HepG2 (cell line): Measurements from ENCODE around the gene EVA1A. TPM values are rescaled to one million over a fixed set of nuclear protein-coding genes. Genes with fewer than 3 reads are reported as not detected.

Experiments used
- ATAC-seq: fragments of 200-7000 bp; cut with Tn5 transposase; 3 replicates; pipeline ENCODE4 v1.9.1; 2020; ENCODE audit warnings: mild to moderate bottlenecking, moderate library complexity
- BruUV-seq: library from RNA; stranded (reverse); fragments of 400-500 nt; replicated peaks from 2 replicates; lab custom pipeline; 2021; lab: Mats Ljungman, UMichigan
- CTCF ChIA-PET: fragments of 300-600 bp; formaldehyde crosslinking; extraction: SDS; loops from one replicate; lab custom pipeline; 2021; ENCODE audit warnings: low total read pairs, inconsistent platforms, low intra/inter-chr PET ratio; lab: Yijun Ruan, JAX
- POLR2A ChIA-PET: fragments of 350-600 bp; sonication (Branson Sonifier 250); formaldehyde crosslinking; loops from one replicate; lab custom pipeline; 2020; ENCODE audit warnings: antibody characterized with exemption, inconsistent platforms; lab: Yijun Ruan, JAX
- DNase-seq: peaks from one replicate; pipeline ENCODE4 v3.0.0-alpha.2; 2015; ENCODE audit warnings: low spot score
- FAIRE-seq: peaks from 3 replicates; lab custom pipeline; 2011; peaks lifted over from hg19 to GRCh38; lab: Jason Lieb, UNC
- H2AFZ ChIP-seq: one replicate; pipeline ENCODE4 v1.6.1; 2011; ENCODE audit warnings: low read length, inconsistent platforms
- H3K27ac ChIP-seq: fragments of 300-600 bp; 3 replicates; pipeline ENCODE4 v1.8.0; 2011; ENCODE audit warnings: mixed run types, mild to moderate bottlenecking, mixed read lengths, low read length, inconsistent platforms; ENCODE audit not compliant: insufficient read depth; ENCODE audit errors: extremely low read length
- H3K27me3 ChIP-seq, 2 experiments: fragments of 200-600 bp in 1 of 2; 2 replicates in 1 of 2; 3 replicates in 1 of 2; pipeline versions ENCODE4 v1.6.0 to v1.8.0; 2011; ENCODE audit warnings: low read length in 2 of 2, mild to moderate bottlenecking in 2 of 2, moderate library complexity in 2 of 2, inconsistent platforms in 1 of 2; ENCODE audit not compliant: insufficient read depth in 2 of 2, control insufficient read depth in 1 of 2
- H3K36me3 ChIP-seq, 2 experiments: fragments of 200-600 bp in 1 of 2; replicated peaks in 1 of 2; 2 replicates in 1 of 2; 3 replicates in 1 of 2; pipeline versions ENCODE4 v1.5.1 to v1.8.0; 2011; ENCODE audit warnings: low read length in 2 of 2, inconsistent platforms in 1 of 2; ENCODE audit not compliant: insufficient read depth in 2 of 2, control insufficient read depth in 1 of 2
- H3K4me1 ChIP-seq: 2 replicates; pipeline ENCODE4 v1.5.1; 2012; ENCODE audit warnings: low read length, inconsistent platforms; ENCODE audit not compliant: insufficient read depth
- H3K4me2 ChIP-seq: 2 replicates; pipeline ENCODE4 v1.6.0; 2011; ENCODE audit warnings: low read depth, low read length, inconsistent platforms
- H3K4me3 ChIP-seq, 3 experiments: fragments of 200-600 bp in 1 of 3; sonication (generic), shearing (Covaris generic) in 1 of 3; replicated peaks in 1 of 3; 2 replicates each; pipeline ENCODE4 v1.5.1; 2011 to 2016; ENCODE audit warnings: low read length in 3 of 3, inconsistent platforms in 2 of 3, low read depth in 2 of 3, mild to moderate bottlenecking in 2 of 3, control low read depth in 1 of 3, mixed read lengths in 1 of 3; ENCODE audit not compliant: insufficient read depth in 1 of 3
- H3K79me2 ChIP-seq: one replicate; pipeline ENCODE4 v1.6.1; 2011; ENCODE audit warnings: low read length, inconsistent platforms; ENCODE audit not compliant: insufficient read depth
- H3K9ac ChIP-seq: 2 replicates; pipeline ENCODE4 v1.6.0; 2011; ENCODE audit warnings: mild to moderate bottlenecking, low read depth, low read length, inconsistent platforms; ENCODE audit not compliant: insufficient read depth
- H3K9me3 ChIP-seq: 2 replicates; pipeline ENCODE4 v1.5.1; 2012; ENCODE audit warnings: mild to moderate bottlenecking, low read length
- H4K20me1 ChIP-seq: 2 replicates; pipeline ENCODE4 v1.6.0; 2011; ENCODE audit warnings: inconsistent platforms, mild to moderate bottlenecking, low read length, moderate library complexity; ENCODE audit not compliant: insufficient read depth
- BHLHE40 ChIP-seq: IDR thresholded peaks from 2 replicates; pipeline ENCODE4 v1.6.1; 2011; ENCODE audit warnings: low read length, improper control_type of control experiment
- CCAR2 ChIP-seq: fragments of 200-400 bp; formaldehyde crosslinking; optimal IDR thresholded peaks from 2 replicates; pipeline ENCODE3; 2018; ENCODE audit warnings: low read depth, mild to moderate bottlenecking, low read length, moderate library complexity
- LCORL ChIP-seq, 2 experiments: fragments of 450-650 bp in 1 of 2; sonication (generic) in 1 of 2; formaldehyde crosslinking in 1 of 2; IDR thresholded peaks; 2 replicates each; pipeline versions ENCODE4 v1.5.0 to v1.6.1; 2017 to 2020; ENCODE audit warnings: antibody characterized with exemption in 1 of 2, missing genetic modification reagents in 1 of 2
- NKX3-1 ChIP-seq: sonication (generic); formaldehyde crosslinking; IDR thresholded peaks from 2 replicates; pipeline ENCODE4 v1.5.0; 2020; ENCODE audit warnings: missing genetic modification reagents
- RBM22 ChIP-seq: fragments of 200-400 bp; formaldehyde crosslinking; optimal IDR thresholded peaks from 2 replicates; pipeline ENCODE3; 2017; ENCODE audit warnings: mild to moderate bottlenecking, low read length, moderate library complexity
- SALL1 ChIP-seq: sonication (generic); formaldehyde crosslinking; IDR thresholded peaks from 2 replicates; pipeline ENCODE4 v1.8.0; 2022; ENCODE audit warnings: mild to moderate bottlenecking, missing genetic modification reagents
- SSRP1 ChIP-seq: IDR thresholded peaks from 2 replicates; pipeline ENCODE4 v1.6.1; 2016; ENCODE audit warnings: control low read depth
- TGIF2 ChIP-seq: IDR thresholded peaks from 2 replicates; pipeline ENCODE4 v1.6.1; 2016; ENCODE audit warnings: control low read depth, missing compliant biosample characterization
- ZFAT ChIP-seq: sonication (generic); formaldehyde crosslinking; conservative IDR thresholded peaks from 2 replicates; pipeline ENCODE4 v1.8.1; 2023; ENCODE audit warnings: missing genetic modification reagents, inconsistent platforms
- ZIK1 ChIP-seq: sonication (generic); formaldehyde crosslinking; IDR thresholded peaks from 2 replicates; pipeline ENCODE4 v1.5.0; 2020; ENCODE audit warnings: mild to moderate bottlenecking, low read depth, missing genetic modification reagents, borderline replicate concordance
- ZMYM3 ChIP-seq: sonication (generic); formaldehyde crosslinking; IDR thresholded peaks from 2 replicates; pipeline ENCODE4 v1.5.1; 2020; ENCODE audit warnings: mild to moderate bottlenecking, missing genetic modification reagents
- ZNF441 ChIP-seq: sonication (generic); formaldehyde crosslinking; IDR thresholded peaks from 2 replicates; pipeline ENCODE4 v1.7.0; 2021; ENCODE audit warnings: missing genetic modification reagents, borderline replicate concordance
- ZNF660 ChIP-seq: sonication (generic); formaldehyde crosslinking; IDR thresholded peaks from 2 replicates; pipeline ENCODE4 v1.5.1; 2020; ENCODE audit warnings: mild to moderate bottlenecking, low read depth, missing genetic modification reagents, borderline replicate concordance
- WGBS: methylation state at CpG from one replicate; pipeline ENCODE4 v1.1.6; 2017; ENCODE audit warnings: low lambda C conversion rate; 5-methylcytosine and 5-hydroxymethylcytosine counted together
- in situ Hi-C: cut with HindIII; loops from 2 replicates; pipeline ENCODE4 v1.10.0; 2017; ENCODE audit warnings: low pct_unique_long_range_greater_than_20kb; ENCODE audit not compliant: extremely low pct_ligation_motif_present
- intact Hi-C: fragments of 100-400 bp; cut with micrococcal nuclease; formaldehyde crosslinking; loops from one replicate; pipeline ENCODE4 v1.10.0; 2022; ENCODE audit not compliant: unreplicated experiment
- polyA plus RNA-seq, 8 experiments: library from polyadenylated mRNA; depleted of rRNA in 3 of 8; stranded (reverse) in 7 of 8; unstranded in 1 of 8; fragments of >200 nt; fragmentation: Illumina TruSeq in 4 of 8; extraction: Trizol in 4 of 8; gene quantifications; 2 replicates each; pipeline versions ENCODE4 v1.2.1 to v1.2.3, GENCODE V29; 2011 to 2016; ENCODE audit warnings: low read depth in 4 of 8, missing spikeins in 1 of 8, mixed read lengths in 1 of 8; ENCODE audit not compliant: insufficient read depth in 1 of 8
- total RNA-seq, 5 experiments: library from RNA; depleted of rRNA; stranded (reverse); fragments of >200 nt; fragmentation: Illumina TruSeq; extraction: Trizol; gene quantifications; 2 replicates each; pipeline ENCODE4 v1.2.3, GENCODE V29; 2016; ENCODE audit warnings: low read depth in 1 of 5
- TF ChIP-seq, protein P1 (sequence below): sonication (generic); formaldehyde crosslinking; IDR thresholded peaks from 2 replicates; pipeline ENCODE4 v1.5.1; 2020; ENCODE audit warnings: mild to moderate bottlenecking, missing genetic modification reagents, borderline replicate concordance

The EVA1A gene
- total and polyA plus RNA-seq, 2 of the 13 experiments (the other 11 are each of a cell fraction or from before 2014, with no cell fraction given) = 57.5 to 57.8 TPM

DNA sequence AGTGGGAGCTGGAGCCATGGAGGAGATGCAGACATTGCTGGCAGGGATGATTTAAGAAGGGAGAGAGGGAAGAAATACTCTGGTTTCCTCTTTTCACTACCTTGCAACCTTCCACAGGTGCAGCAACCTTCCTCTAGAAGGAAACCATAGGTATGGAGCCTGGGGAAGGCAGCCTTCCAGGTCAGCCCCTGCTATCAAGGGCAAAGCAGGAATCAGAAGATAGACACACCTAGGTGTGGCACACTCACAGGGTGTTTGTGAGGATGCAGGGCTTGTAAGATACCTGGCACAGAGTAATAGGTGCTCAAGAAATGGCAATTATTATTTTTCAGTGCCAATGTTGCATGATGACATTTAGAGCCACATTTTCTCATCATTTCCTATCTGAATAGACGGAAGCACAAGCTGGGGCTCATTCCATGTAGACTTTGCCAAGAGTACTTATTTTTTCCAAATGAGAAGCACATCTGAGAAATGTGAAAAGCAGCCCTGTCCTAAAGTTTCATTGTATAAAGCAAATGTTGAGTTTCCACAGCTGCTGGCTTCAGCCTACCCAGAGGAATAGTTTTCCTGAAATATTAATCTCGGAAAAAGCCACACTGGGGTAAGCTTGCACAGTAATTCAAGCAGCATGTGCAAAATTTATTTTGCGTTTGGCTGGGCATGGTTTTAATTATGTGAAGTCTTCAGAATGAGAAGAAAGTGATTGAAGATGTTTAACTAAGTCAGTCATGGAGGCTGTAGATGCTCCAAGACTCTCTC is 20.6 kb downstream of the EVA1A start:
- BruUV-seq = no TSS peak
- intact Hi-C loops (no loop called here), in situ Hi-C loops (no loop called here)
- DNase-seq = no peak
- Histone ChIP-seq H2AFZ (no peak overlapping the region), H3K9me3 (peaks cover 7% of the 10 kb centered on the region; the same call in 1 of the 2 replicates), H3K4me3 (no peak overlapping the region), H3K9ac (no peak overlapping the region), H3K36me3 (peaks cover 22 to 75% of the 10 kb centered on the region in 2 experiments), H3K4me1 (peaks cover 85% of the 10 kb centered on the region), H3K79me2 (peaks cover 99% of the 10 kb centered on the region), H3K4me2 (no peak overlapping the region), H4K20me1 (peaks cover 16% of the 10 kb centered on the region; the same call in 1 of the 2 replicates), H3K27ac (no peak overlapping the region), H3K27me3 (no peaks in the 10 kb centered on the region)
- TF ChIP-seq CCAR2 (no peak), ZNF660 (CRISPR knock-in tag) (no peak), ZIK1 (CRISPR knock-in tag) (no peak), TGIF2 (CRISPR knock-in tag) (no peak), ZNF441 (no peak), LCORL (IDR thresholded peaks at IDR 0.05) (no peak), LCORL (CRISPR knock-in tag; IDR thresholded peaks at IDR 0.05) (no peak), NKX3-1 (no peak), SSRP1 (CRISPR knock-in tag) (no peak), BHLHE40 (no peak), ZFAT (no peak), ZMYM3 (CRISPR knock-in tag) (no peak), SALL1 (no peak), RBM22 (peak; percentile 95)
- TF ChIP-seq, protein P1, sequence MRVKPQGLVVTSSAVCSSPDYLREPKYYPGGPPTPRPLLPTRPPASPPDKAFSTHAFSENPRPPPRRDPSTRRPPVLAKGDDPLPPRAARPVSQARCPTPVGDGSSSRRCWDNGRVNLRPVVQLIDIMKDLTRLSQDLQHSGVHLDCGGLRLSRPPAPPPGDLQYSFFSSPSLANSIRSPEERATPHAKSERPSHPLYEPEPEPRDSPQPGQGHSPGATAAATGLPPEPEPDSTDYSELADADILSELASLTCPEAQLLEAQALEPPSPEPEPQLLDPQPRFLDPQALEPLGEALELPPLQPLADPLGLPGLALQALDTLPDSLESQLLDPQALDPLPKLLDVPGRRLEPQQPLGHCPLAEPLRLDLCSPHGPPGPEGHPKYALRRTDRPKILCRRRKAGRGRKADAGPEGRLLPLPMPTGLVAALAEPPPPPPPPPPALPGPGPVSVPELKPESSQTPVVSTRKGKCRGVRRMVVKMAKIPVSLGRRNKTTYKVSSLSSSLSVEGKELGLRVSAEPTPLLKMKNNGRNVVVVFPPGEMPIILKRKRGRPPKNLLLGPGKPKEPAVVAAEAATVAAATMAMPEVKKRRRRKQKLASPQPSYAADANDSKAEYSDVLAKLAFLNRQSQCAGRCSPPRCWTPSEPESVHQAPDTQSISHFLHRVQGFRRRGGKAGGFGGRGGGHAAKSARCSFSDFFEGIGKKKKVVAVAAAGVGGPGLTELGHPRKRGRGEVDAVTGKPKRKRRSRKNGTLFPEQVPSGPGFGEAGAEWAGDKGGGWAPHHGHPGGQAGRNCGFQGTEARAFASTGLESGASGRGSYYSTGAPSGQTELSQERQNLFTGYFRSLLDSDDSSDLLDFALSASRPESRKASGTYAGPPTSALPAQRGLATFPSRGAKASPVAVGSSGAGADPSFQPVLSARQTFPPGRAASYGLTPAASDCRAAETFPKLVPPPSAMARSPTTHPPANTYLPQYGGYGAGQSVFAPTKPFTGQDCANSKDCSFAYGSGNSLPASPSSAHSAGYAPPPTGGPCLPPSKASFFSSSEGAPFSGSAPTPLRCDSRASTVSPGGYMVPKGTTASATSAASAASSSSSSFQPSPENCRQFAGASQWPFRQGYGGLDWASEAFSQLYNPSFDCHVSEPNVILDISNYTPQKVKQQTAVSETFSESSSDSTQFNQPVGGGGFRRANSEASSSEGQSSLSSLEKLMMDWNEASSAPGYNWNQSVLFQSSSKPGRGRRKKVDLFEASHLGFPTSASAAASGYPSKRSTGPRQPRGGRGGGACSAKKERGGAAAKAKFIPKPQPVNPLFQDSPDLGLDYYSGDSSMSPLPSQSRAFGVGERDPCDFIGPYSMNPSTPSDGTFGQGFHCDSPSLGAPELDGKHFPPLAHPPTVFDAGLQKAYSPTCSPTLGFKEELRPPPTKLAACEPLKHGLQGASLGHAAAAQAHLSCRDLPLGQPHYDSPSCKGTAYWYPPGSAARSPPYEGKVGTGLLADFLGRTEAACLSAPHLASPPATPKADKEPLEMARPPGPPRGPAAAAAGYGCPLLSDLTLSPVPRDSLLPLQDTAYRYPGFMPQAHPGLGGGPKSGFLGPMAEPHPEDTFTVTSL (CRISPR knock-in tag) = 0 out of 2 replicates have a peak, but pooled peaks have one; percentile 30
- ChIA-PET POLR2A (interaction anchor here (0.7 to 2.4 kb wide), 13 partner anchors 10 to 31 kb away, joined by 3 to 35 read pairs (median 5); partner anchors contain the start of gene EVA1A), CTCF (no interaction called here)
- FAIRE-seq = no peak
- no peak for ATAC-seq
- 100% methylated on average over 3 of the region's 3 CpGs for WGBS
